Fibroblast of lung (primary cell): Measurements from ENCODE around the gene GRIN1. TPM values are rescaled to one million over a fixed set of nuclear protein-coding genes. Genes with fewer than 3 reads are reported as not detected.

ENCODE experiments used
- DNase-seq, 2 donors: peaks; one replicate each; pipeline versions ENCODE4 v3.0.0 to v3.0.0-alpha.2; 2010; ENCODE audit warnings: low read depth in 2 of 2
- H2AFZ ChIP-seq: 2 replicates; pipeline ENCODE4 v1.5.1; 2012; ENCODE audit warnings: low read length, control low read depth, inconsistent platforms
- H3K27ac ChIP-seq: 2 replicates; pipeline ENCODE4 v1.5.1; 2011; ENCODE audit warnings: low read length, control low read depth; ENCODE audit not compliant: insufficient read depth
- H3K27me3 ChIP-seq: 2 replicates; pipeline ENCODE4 v1.5.1; 2011; ENCODE audit warnings: mild to moderate bottlenecking, low read length; ENCODE audit not compliant: control insufficient read depth, insufficient read depth
- H3K36me3 ChIP-seq: 2 replicates; pipeline ENCODE4 v1.5.1; 2011; ENCODE audit warnings: low read length; ENCODE audit not compliant: control insufficient read depth, insufficient read depth
- H3K4me1 ChIP-seq: 2 replicates; pipeline ENCODE4 v1.5.1; 2011; ENCODE audit warnings: low read length; ENCODE audit not compliant: control insufficient read depth, insufficient read depth; ENCODE audit errors: extremely low read depth
- H3K4me2 ChIP-seq: 2 replicates; pipeline ENCODE4 v1.5.1; 2011; ENCODE audit warnings: low read length, control low read depth; ENCODE audit not compliant: insufficient read depth; ENCODE audit errors: extremely low read depth
- H3K4me3 ChIP-seq, 4 experiments: fragments of 200-600 bp in 1 of 4; sonication (generic) in 1 of 4; replicated peaks in 1 of 4; 2 replicates each; pipeline ENCODE4 v1.5.1; 2011 to 2016; ENCODE audit warnings: low read length in 4 of 4, low read depth in 3 of 4, mild to moderate bottlenecking in 3 of 4, control low read depth in 2 of 4, inconsistent platforms in 1 of 4, mixed read lengths in 1 of 4; ENCODE audit not compliant: insufficient read depth in 1 of 4; ENCODE audit errors: control extremely low read depth in 1 of 4
- H3K79me2 ChIP-seq: 2 replicates; pipeline ENCODE4 v1.5.1; 2012; ENCODE audit warnings: mild to moderate bottlenecking, low read length, inconsistent platforms; ENCODE audit not compliant: control insufficient read depth, insufficient read depth
- H3K9ac ChIP-seq: 2 replicates; pipeline ENCODE4 v1.5.1; 2011; ENCODE audit warnings: mild to moderate bottlenecking, low read length, control low read depth; ENCODE audit not compliant: insufficient read depth
- H3K9me3 ChIP-seq: 2 replicates; pipeline ENCODE4 v1.5.1; 2012; ENCODE audit warnings: low read depth, low read length; ENCODE audit not compliant: control insufficient read depth, insufficient read depth
- H4K20me1 ChIP-seq: 2 replicates; pipeline ENCODE4 v1.5.1; 2011; ENCODE audit warnings: low read length; ENCODE audit not compliant: control insufficient read depth, insufficient read depth; ENCODE audit errors: extremely low read depth
- EZH2 ChIP-seq: IDR thresholded peaks from 2 replicates; pipeline ENCODE4 v1.5.1; 2012; ENCODE audit warnings: low read length, control low read depth, mild to moderate bottlenecking; ENCODE audit errors: missing control alignments
- polyA plus RNA-seq, 2 donors: library from polyadenylated mRNA; depleted of rRNA in 1 of 2; stranded (reverse) in 1 of 2; unstranded in 1 of 2; fragments of >200 nt; gene quantifications; 2 replicates each; pipeline ENCODE4 v1.2.1, GENCODE V29; 2011 to 2012; ENCODE audit warnings: missing spikeins in 1 of 2
- total RNA-seq: library from RNA; depleted of rRNA; stranded (reverse); fragments of >200 nt; gene quantifications from 2 replicates; pipeline ENCODE4 v1.2.1, GENCODE V29; 2014
- TF ChIP-seq, protein P1 (sequence below), 2 donors: IDR thresholded peaks in 1 of 2; conservative IDR thresholded peaks in 1 of 2; 1 replicate in 1 of 2; 2 replicates in 1 of 2; pipeline ENCODE4 v1.5.1; 2011 to 2012; ENCODE audit warnings: low read length in 2 of 2, control low read depth in 1 of 2, inconsistent platforms in 1 of 2, low read depth in 1 of 2, mild to moderate bottlenecking in 1 of 2

The GRIN1 gene
- total and polyA plus RNA-seq, 2 donors (not counting 1 experiment from before 2014, with no cell fraction given): under 0.01 to 0.08 TPM

DNA sequence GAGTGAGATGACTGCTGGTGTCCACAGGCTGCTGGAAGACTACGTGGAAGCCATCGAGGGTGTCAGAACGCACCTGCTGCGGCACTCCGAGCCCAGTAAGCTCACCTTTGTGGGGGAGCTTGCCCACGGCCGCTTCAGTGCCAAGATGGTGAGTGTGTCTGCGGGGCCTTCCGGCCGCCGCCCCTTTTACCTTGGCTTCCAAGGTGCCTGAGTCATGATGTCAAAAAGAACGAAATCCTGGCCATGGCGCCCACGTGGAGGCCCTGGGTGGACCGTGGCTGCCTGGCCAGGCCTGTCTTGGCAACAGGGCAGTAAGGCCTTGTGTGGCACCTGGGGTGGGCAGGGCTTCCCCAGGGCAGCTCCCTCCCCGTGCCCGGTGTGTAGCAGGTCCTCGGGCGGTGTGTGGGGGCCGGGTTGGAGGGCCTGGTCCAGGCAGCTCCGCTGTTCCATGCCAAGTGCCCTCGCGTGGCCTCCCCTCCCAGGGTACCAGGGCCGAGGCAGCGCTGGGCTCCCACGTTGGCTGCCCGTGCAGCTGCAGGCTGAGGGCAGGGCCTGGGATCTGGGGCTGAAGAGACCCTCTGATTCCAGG is 32.2 kb upstream of the GRIN1 start:
- DNase-seq: no peak
- H3K79me2 ChIP-seq: no peaks in the 10 kb centered on the region
- peaks cover 58% of the 10 kb centered on the region for H3K36me3 ChIP-seq
- H3K4me3 ChIP-seq: no peak overlapping the region
- no peak overlapping the region for H3K4me2 ChIP-seq
- no peaks in the 10 kb centered on the region for H4K20me1 ChIP-seq
- H3K9me3 ChIP-seq: peaks cover 7% of the 10 kb centered on the region
- H3K9ac ChIP-seq: no peak overlapping the region
- TF ChIP-seq EZH2: no peak
- TF ChIP-seq, protein P1, sequence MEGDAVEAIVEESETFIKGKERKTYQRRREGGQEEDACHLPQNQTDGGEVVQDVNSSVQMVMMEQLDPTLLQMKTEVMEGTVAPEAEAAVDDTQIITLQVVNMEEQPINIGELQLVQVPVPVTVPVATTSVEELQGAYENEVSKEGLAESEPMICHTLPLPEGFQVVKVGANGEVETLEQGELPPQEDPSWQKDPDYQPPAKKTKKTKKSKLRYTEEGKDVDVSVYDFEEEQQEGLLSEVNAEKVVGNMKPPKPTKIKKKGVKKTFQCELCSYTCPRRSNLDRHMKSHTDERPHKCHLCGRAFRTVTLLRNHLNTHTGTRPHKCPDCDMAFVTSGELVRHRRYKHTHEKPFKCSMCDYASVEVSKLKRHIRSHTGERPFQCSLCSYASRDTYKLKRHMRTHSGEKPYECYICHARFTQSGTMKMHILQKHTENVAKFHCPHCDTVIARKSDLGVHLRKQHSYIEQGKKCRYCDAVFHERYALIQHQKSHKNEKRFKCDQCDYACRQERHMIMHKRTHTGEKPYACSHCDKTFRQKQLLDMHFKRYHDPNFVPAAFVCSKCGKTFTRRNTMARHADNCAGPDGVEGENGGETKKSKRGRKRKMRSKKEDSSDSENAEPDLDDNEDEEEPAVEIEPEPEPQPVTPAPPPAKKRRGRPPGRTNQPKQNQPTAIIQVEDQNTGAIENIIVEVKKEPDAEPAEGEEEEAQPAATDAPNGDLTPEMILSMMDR (conservative IDR thresholded peaks at IDR 0.05 in 1 of 2, IDR thresholded peaks at IDR 0.05 in 1 of 2; ENCODE audit: low read depth in 1 of 2, low read length in 2 of 2): no peak
- H3K27me3 ChIP-seq: no peaks in the 10 kb centered on the region
- no peak overlapping the region for H3K27ac ChIP-seq
- H2AFZ ChIP-seq: no peak overlapping the region
- no peaks in the 10 kb centered on the region for H3K4me1 ChIP-seq

DNA sequence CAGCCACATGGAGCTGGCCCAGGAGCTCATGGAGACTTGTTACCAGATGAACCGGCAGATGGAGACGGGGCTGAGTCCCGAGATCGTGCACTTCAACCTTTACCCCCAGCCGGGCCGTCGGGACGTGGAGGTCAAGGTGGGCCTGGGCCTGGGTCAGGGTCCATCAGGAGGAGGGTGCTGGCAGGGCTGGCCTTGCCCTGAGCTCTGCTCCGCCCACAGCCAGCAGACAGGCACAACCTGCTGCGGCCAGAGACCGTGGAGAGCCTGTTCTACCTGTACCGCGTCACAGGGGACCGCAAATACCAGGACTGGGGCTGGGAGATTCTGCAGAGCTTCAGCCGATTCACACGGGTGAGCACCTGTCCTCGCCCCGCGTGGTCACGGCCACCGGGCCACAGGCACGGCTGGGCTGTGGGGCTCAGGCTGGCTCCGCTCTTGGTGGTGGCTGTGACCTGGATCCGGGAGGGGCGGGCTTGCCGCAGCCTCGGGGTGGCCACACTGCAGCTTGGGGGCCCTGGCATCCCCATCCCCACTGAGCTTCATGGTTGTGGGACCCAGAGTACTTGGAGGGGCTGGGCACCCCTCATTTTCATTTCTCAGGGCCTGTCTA is 31.5 kb upstream of the GRIN1 start:
- H3K9ac ChIP-seq: no peak overlapping the region
- H3K4me3 ChIP-seq: no peak overlapping the region
- no peaks in the 10 kb centered on the region for H3K4me1 ChIP-seq
- no peak overlapping the region for H3K27ac ChIP-seq
- no peaks in the 10 kb centered on the region for H4K20me1 ChIP-seq
- peaks cover 2% of the 10 kb centered on the region for H3K9me3 ChIP-seq
- no peak overlapping the region for H3K4me2 ChIP-seq
- no peak for TF ChIP-seq EZH2
- TF ChIP-seq, protein P1 (conservative IDR thresholded peaks at IDR 0.05 in 1 of 2, IDR thresholded peaks at IDR 0.05 in 1 of 2; ENCODE audit: low read depth in 1 of 2, low read length in 2 of 2): no peak
- no peak overlapping the region for H2AFZ ChIP-seq
- no peak for DNase-seq
- no peaks in the 10 kb centered on the region for H3K27me3 ChIP-seq
- no peaks in the 10 kb centered on the region for H3K79me2 ChIP-seq
- H3K36me3 ChIP-seq: peaks cover 51% of the 10 kb centered on the region

DNA sequence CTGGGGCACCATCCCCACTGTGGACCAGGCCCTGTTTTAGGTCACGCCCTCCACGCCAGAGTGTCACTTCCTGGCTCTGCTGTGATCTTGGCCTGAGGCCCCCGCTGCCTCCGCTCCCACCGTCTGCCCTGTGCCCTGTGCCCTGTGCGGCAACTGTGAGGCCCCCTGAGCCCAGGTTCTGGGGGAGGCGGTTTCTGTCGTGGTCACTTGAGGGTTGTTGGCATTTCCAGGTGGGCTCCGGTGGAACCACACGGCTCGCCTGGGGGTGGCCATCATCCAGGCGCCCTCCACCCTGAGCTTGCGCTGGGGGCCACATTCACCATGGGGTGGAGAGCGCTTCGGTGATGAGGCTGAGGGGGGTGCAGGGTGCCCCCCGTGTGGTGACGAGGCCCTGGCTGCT is 31.0 kb upstream of the GRIN1 start:
- no peaks in the 10 kb centered on the region for H3K4me1 ChIP-seq
- no peak overlapping the region for H2AFZ ChIP-seq
- no peaks in the 10 kb centered on the region for H3K9me3 ChIP-seq
- H3K27ac ChIP-seq: no peak overlapping the region
- no peak overlapping the region for H3K9ac ChIP-seq
- DNase-seq: no peak
- H3K79me2 ChIP-seq: no peaks in the 10 kb centered on the region
- no peaks in the 10 kb centered on the region for H3K27me3 ChIP-seq
- no peak for TF ChIP-seq EZH2
- TF ChIP-seq, protein P1 (conservative IDR thresholded peaks at IDR 0.05 in 1 of 2, IDR thresholded peaks at IDR 0.05 in 1 of 2; ENCODE audit: low read depth in 1 of 2, low read length in 2 of 2): no peak
- H4K20me1 ChIP-seq: no peaks in the 10 kb centered on the region
- peaks cover 48% of the 10 kb centered on the region for H3K36me3 ChIP-seq
- H3K4me2 ChIP-seq: no peak overlapping the region
- no peak overlapping the region for H3K4me3 ChIP-seq
